GM10248 (cell line): Measurements from ENCODE around the gene DAB2IP.

Experiments
- CTCF ChIA-PET: fragments of 300-600 bp; sonication (Branson Sonifier 250); formaldehyde crosslinking; extraction: SDS; loops from one replicate; lab custom pipeline; 2021; ENCODE audit warnings: antibody characterized with exemption; lab: Yijun Ruan, JAX
- POLR2A ChIA-PET: fragments of 350-650 bp; sonication (Branson Sonifier 250); formaldehyde crosslinking; extraction: SDS; loops from one replicate; lab custom pipeline; 2020; ENCODE audit warnings: antibody characterized with exemption; lab: Yijun Ruan, JAX
- DNase-seq: peaks from one replicate; pipeline ENCODE4 v3.0.0; 2012; ENCODE audit errors: extremely low spot score
- CTCF ChIP-seq: IDR thresholded peaks from 2 replicates; pipeline ENCODE4 v1.5.1; 2012; ENCODE audit warnings: mild to moderate bottlenecking, low read depth; ENCODE audit errors: extremely low read depth, missing control alignments, control extremely low read depth

DAB2IP gene

GRCh38 chr9:121660876-121661275, 9.4 kb downstream of the DAB2IP start:
- ChIA-PET POLR2A (no interaction called here), CTCF (no interaction called here)

GRCh38 chr9:121661328-121661727, 9.9 kb downstream of the DAB2IP start:
- TF ChIP-seq CTCF: no peak
- DNase-seq: no peak
- ChIA-PET CTCF (no interaction called here), POLR2A (no interaction called here)

More at GRCh38 chr9:121660876-121661275, 9.4 kb downstream of the DAB2IP start:
- no peak for TF ChIP-seq CTCF
- no peak for DNase-seq

- POLR2A ChIA-PET: no interaction called here
- TF ChIP-seq CTCF: no peak
- no peak for DNase-seq
- CTCF ChIA-PET: interaction anchor here (3.8 kb wide), 1 partner anchor 22 kb away, joined by 15 read pairs; no protein-coding TSS in a partner anchor
These were observed 10.9 kb downstream of the DAB2IP start for GRCh38 chr9:121662359-121662758.

GRCh38 chr9:121662891-121663580, 11.6 kb downstream of the DAB2IP start:
- ChIA-PET CTCF (interaction anchor here (1.4 to 3.8 kb wide), 2 partner anchors 21 to 24 kb away, joined by 3 to 15 read pairs; no protein-coding TSS in a partner anchor), POLR2A (no interaction called here)
- TF ChIP-seq CTCF: no peak
- no peak for DNase-seq

GRCh38 chr9:121663591-121663990, 12.2 kb downstream of the DAB2IP start:
- TF ChIP-seq CTCF: no peak
- ChIA-PET POLR2A (no interaction called here), CTCF (interaction anchor here (1.4 to 3.8 kb wide), 2 partner anchors 21 to 24 kb away, joined by 3 to 15 read pairs; no protein-coding TSS in a partner anchor)
- no peak for DNase-seq

- CTCF ChIA-PET: interaction anchor here (1.5 kb wide), 1 partner anchor 15 kb away, joined by 3 read pairs; no protein-coding TSS in a partner anchor
- no peak for DNase-seq
- no peak for TF ChIP-seq CTCF
These were observed 14.9 kb downstream of the DAB2IP start for GRCh38 chr9:121666294-121666693.

More at GRCh38 chr9:121666294-121666693, 14.9 kb downstream of the DAB2IP start:
- POLR2A ChIA-PET: no interaction called here
